K562 (cell line): ENCODE data around the gene H2BK1. TPM values are rescaled to one million over a fixed set of nuclear protein-coding genes. Genes with fewer than 3 reads are reported as not detected.

Source experiments
- ATAC-seq: fragments of 200-7000 bp; cut with Tn5 transposase; 3 replicates; pipeline ENCODE4 v1.9.1; 2020; ENCODE audit warnings: moderate library complexity
- BruUV-seq: library from RNA; stranded (reverse); fragments of 400-500 nt; replicated peaks from 2 replicates; lab custom pipeline; 2021; lab: Mats Ljungman, UMichigan
- CTCF ChIA-PET: fragments of 300-600 bp; formaldehyde crosslinking; extraction: SDS; loops from one replicate; lab custom pipeline; 2021; ENCODE audit warnings: low intra/inter-chr PET ratio; lab: Yijun Ruan, JAX
- POLR2A ChIA-PET: fragments of 300-600, 350-650 bp; sonication (Branson Sonifier 250); formaldehyde crosslinking; extraction: SDS; loops from one replicate; lab custom pipeline; 2021; ENCODE audit warnings: antibody characterized with exemption, inconsistent platforms; lab: Yijun Ruan, JAX
- DNase-seq, 4 experiments: peaks; one replicate each; pipeline versions ENCODE4 v3.0.0 to v3.0.0-alpha.2; 2011 to 2018; ENCODE audit warnings: low spot score in 3 of 4, mixed read lengths in 3 of 4; ENCODE audit errors: extremely low read depth in 1 of 4
- FAIRE-seq: peaks from 2 replicates; lab custom pipeline; 2011; peaks lifted over from hg19 to GRCh38; lab: Jason Lieb, UNC
- H2AFZ ChIP-seq: 2 replicates; pipeline ENCODE4 v1.6.0; 2011; ENCODE audit warnings: low read depth, low read length, control low read depth, inconsistent platforms
- H3K27ac ChIP-seq: fragments of 200-600 bp; 3 replicates; pipeline ENCODE4 v1.8.0; 2011; ENCODE audit warnings: low read depth, mild to moderate bottlenecking, control low read depth, inconsistent platforms, low read length, moderate library complexity, mixed read lengths; ENCODE audit errors: extremely low read depth
- H3K27me3 ChIP-seq, 2 experiments: fragments of 300-600 bp in 1 of 2; 2 replicates in 1 of 2; 3 replicates in 1 of 2; pipeline versions ENCODE4 v1.6.0 to v1.8.0; 2011; ENCODE audit warnings: inconsistent platforms in 2 of 2, low read length in 2 of 2, mild to moderate bottlenecking in 1 of 2, mixed read lengths in 1 of 2, moderate library complexity in 1 of 2; ENCODE audit not compliant: control insufficient read depth in 2 of 2, insufficient read depth in 2 of 2
- H3K36me3 ChIP-seq: fragments of 300-600 bp; 3 replicates; pipeline ENCODE4 v1.8.0; 2011; ENCODE audit warnings: mild to moderate bottlenecking, low read length, inconsistent platforms; ENCODE audit not compliant: control insufficient read depth, insufficient read depth
- H3K4me1 ChIP-seq, 2 experiments: fragments of 200-600 bp in 1 of 2; replicated peaks in 1 of 2; 2 replicates in 1 of 2; 3 replicates in 1 of 2; pipeline versions ENCODE4 v1.5.1 to v1.8.0; 2011; ENCODE audit warnings: inconsistent platforms in 2 of 2, low read length in 2 of 2, mild to moderate bottlenecking in 1 of 2, mixed read lengths in 1 of 2, moderate library complexity in 1 of 2; ENCODE audit not compliant: control insufficient read depth in 2 of 2, insufficient read depth in 2 of 2
- H3K4me2 ChIP-seq: 2 replicates; pipeline ENCODE4 v1.6.1; 2011; ENCODE audit warnings: low read length, control low read depth, inconsistent platforms, mixed read lengths; ENCODE audit not compliant: insufficient read depth
- H3K4me3 ChIP-seq: fragments of 200-600 bp; sonication (generic), shearing (Covaris generic); 2 replicates; pipeline ENCODE4 v1.5.1; 2016; ENCODE audit warnings: control low read depth, inconsistent platforms
- H3K79me2 ChIP-seq: fragments of 200-600 bp; 3 replicates; pipeline ENCODE4 v1.8.0; 2011; ENCODE audit warnings: low read length, inconsistent platforms; ENCODE audit not compliant: control insufficient read depth, insufficient read depth
- H3K9ac ChIP-seq, 2 experiments: 2 replicates each; pipeline versions ENCODE4 v1.6.0 to v1.6.1; 2011; ENCODE audit warnings: low read depth in 2 of 2, low read length in 2 of 2, control low read depth in 1 of 2, inconsistent platforms in 1 of 2, mild to moderate bottlenecking in 1 of 2, mixed read lengths in 1 of 2; ENCODE audit not compliant: insufficient read depth in 1 of 2
- H3K9me1 ChIP-seq: one replicate; pipeline ENCODE4 v1.6.0; 2011; ENCODE audit warnings: inconsistent platforms, mild to moderate bottlenecking, low read length, moderate library complexity; ENCODE audit not compliant: control insufficient read depth, insufficient read depth
- H3K9me3 ChIP-seq: replicated peaks from 2 replicates; pipeline ENCODE4 v1.5.1; 2011; ENCODE audit warnings: low read depth, low read length, inconsistent platforms; ENCODE audit not compliant: control insufficient read depth, insufficient read depth
- H4K20me1 ChIP-seq: replicated peaks from 2 replicates; pipeline ENCODE4 v1.6.1; 2011; ENCODE audit warnings: low read length, inconsistent platforms, mixed read lengths; ENCODE audit not compliant: control insufficient read depth, insufficient read depth
- ARHGAP35 ChIP-seq: fragments of 450-650 bp; IDR thresholded peaks from 2 replicates; pipeline ENCODE4 v1.6.1; 2018; ENCODE audit not compliant: partially characterized antibody
- C11orf30 ChIP-seq: fragments of 450-650 bp; IDR thresholded peaks from 2 replicates; pipeline ENCODE4 v1.6.1; 2016; ENCODE audit warnings: low read depth, mild to moderate bottlenecking
- CREB1 ChIP-seq, 2 experiments: sonication (generic) in 1 of 2; formaldehyde crosslinking in 1 of 2; IDR thresholded peaks; 2 replicates each; pipeline versions ENCODE4 v1.6.1 to v1.8.0; 2012 to 2022; ENCODE audit warnings: inconsistent platforms in 1 of 2, mild to moderate bottlenecking in 1 of 2, missing genetic modification reagents in 1 of 2, moderate library complexity in 1 of 2
- DPF2 ChIP-seq: fragments of 450-650 bp; IDR thresholded peaks from 2 replicates; pipeline ENCODE4 v1.6.1; 2016
- GTF2A2 ChIP-seq: IDR thresholded peaks from 2 replicates; pipeline ENCODE4 v1.6.1; 2016; ENCODE audit warnings: mild to moderate bottlenecking, missing genetic modification characterization, missing compliant biosample characterization
- KDM5B ChIP-seq: fragments of 200-600 bp; sonication (generic); IDR thresholded peaks from 2 replicates; pipeline ENCODE4 v1.6.1; 2012; ENCODE audit warnings: low read depth, mild to moderate bottlenecking, moderate library complexity, low read length, control low read depth, inconsistent platforms; ENCODE audit not compliant: insufficient replicate concordance
- KHSRP ChIP-seq: fragments of 450-650 bp; IDR thresholded peaks from 2 replicates; pipeline ENCODE4 v1.6.1; 2017
- MAFG ChIP-seq: fragments of 450-650 bp; conservative IDR thresholded peaks from 2 replicates; pipeline ENCODE4 v1.6.1; 2016; ENCODE audit warnings: missing genetic modification characterization, missing compliant biosample characterization
- MEF2A ChIP-seq: IDR thresholded peaks from 2 replicates; pipeline ENCODE4 v1.6.1; 2011; ENCODE audit warnings: low read depth, mild to moderate bottlenecking, low read length, moderate library complexity; ENCODE audit not compliant: control insufficient read depth
- PHF8 ChIP-seq: fragments of 200-600 bp; sonication (generic); IDR thresholded peaks from 2 replicates; pipeline ENCODE4 v1.6.1; 2012; ENCODE audit warnings: mixed run types, mild to moderate bottlenecking, inconsistent platforms, low read length, moderate library complexity, borderline replicate concordance
- PTRF ChIP-seq: fragments of 450-650 bp; IDR thresholded peaks from 2 replicates; pipeline ENCODE4 v1.6.1; 2016; ENCODE audit warnings: mild to moderate bottlenecking, missing genetic modification characterization, missing compliant biosample characterization
- SMARCB1 ChIP-seq: IDR thresholded peaks from 2 replicates; pipeline ENCODE4 v1.6.1; 2011; ENCODE audit warnings: improper control_type of control experiment, low read depth; ENCODE audit not compliant: insufficient read length
- STAT5A ChIP-seq: IDR thresholded peaks from 2 replicates; pipeline ENCODE4 v1.6.1; 2012; ENCODE audit warnings: low read length, inconsistent platforms, borderline replicate concordance
- STAT5B ChIP-seq: fragments of 250-450 bp; sonication (Bioruptor Pico); IDR thresholded peaks from 2 replicates; pipeline ENCODE4 v1.8.0; 2021; ENCODE audit warnings: mild to moderate bottlenecking, inconsistent platforms
- TARDBP ChIP-seq: fragments of 450-650 bp; IDR thresholded peaks from 2 replicates; pipeline ENCODE4 v1.6.1; 2016
- THRAP3 ChIP-seq: fragments of 450-650 bp; IDR thresholded peaks from 2 replicates; pipeline ENCODE4 v1.6.1; 2016; ENCODE audit warnings: mild to moderate bottlenecking, inconsistent platforms, borderline replicate concordance
- ZNF143 ChIP-seq: sonication (generic); formaldehyde crosslinking; IDR thresholded peaks from 2 replicates; pipeline ENCODE4 v1.9.0; 2022; ENCODE audit warnings: mild to moderate bottlenecking, missing genetic modification reagents
- ZNF165 ChIP-seq: fragments of 250-450 bp; sonication (Bioruptor Pico); IDR thresholded peaks from 2 replicates; pipeline ENCODE4 v1.4.0; 2020; ENCODE audit warnings: borderline replicate concordance
- ZNF232 ChIP-seq: sonication (generic); formaldehyde crosslinking; IDR thresholded peaks from 2 replicates; pipeline ENCODE4 v1.8.0; 2022; ENCODE audit warnings: mild to moderate bottlenecking, missing genetic modification reagents
- ZNF785 ChIP-seq: fragments of 250-450 bp; sonication (Bioruptor Pico); IDR thresholded peaks from 2 replicates; pipeline ENCODE4 v1.4.0; 2020; ENCODE audit warnings: mild to moderate bottlenecking
- WGBS: fragments of 100-300 bp; shearing (Covaris generic); methylation state at CpG from one replicate; pipeline ENCODE4 v1.1.6; 2016; ENCODE audit warnings: low coverage, mixed read lengths; ENCODE audit not compliant: insufficient coverage; ENCODE audit errors: missing lambda C conversion rate; 5-methylcytosine and 5-hydroxymethylcytosine counted together
- in situ Hi-C: fragments of 300-500 bp; cut with MboI; formaldehyde crosslinking; loops from 4 replicates; pipeline ENCODE4 v1.15.0; 2018; ENCODE audit warnings: inconsistent platforms, mixed read lengths
- intact Hi-C: fragments of 100-400 bp; cut with micrococcal nuclease; formaldehyde crosslinking; loops from 2 replicates; pipeline ENCODE4 v1.14.2; 2022
- polyA plus RNA-seq, 8 experiments: library from polyadenylated mRNA; depleted of rRNA in 4 of 8; stranded (reverse) in 5 of 8; unstranded in 3 of 8; fragments of >200 nt; fragmentation: Nextera tagmentation in 2 of 8; fragmentation: Illumina TruSeq in 1 of 8; extraction: Ambion mirVana in 2 of 8; extraction: Trizol in 1 of 8; gene quantifications; 2 replicates each; pipeline versions ENCODE4 v1.2.1 to v1.2.3, GENCODE V29; 2011 to 2014; ENCODE audit warnings: inconsistent platforms in 1 of 8, missing spikeins in 1 of 8
- total RNA-seq, 7 experiments: library from RNA; depleted of rRNA in 6 of 7; stranded (reverse); fragments of >200 nt in 6 of 7; fragmentation: Illumina TruSeq in 2 of 7; extraction: Trizol in 2 of 7; gene quantifications; 2 replicates each; pipeline versions ENCODE4 v1.2.1 to v1.2.3, GENCODE V29; 2011 to 2021; ENCODE audit warnings: low replicate concordance in 1 of 7
- TF ChIP-seq, protein P1 (sequence below): fragments of 250-450 bp; sonication (Bioruptor Pico); IDR thresholded peaks from 2 replicates; pipeline ENCODE4 v1.4.0; 2020; ENCODE audit warnings: mild to moderate bottlenecking, moderate library complexity, borderline replicate concordance

H2BK1 gene
- total and polyA plus RNA-seq, 9 of the 15 experiments (the other 6 are each of a cell fraction or from before 2014, with no cell fraction given), result not detected

DNA sequence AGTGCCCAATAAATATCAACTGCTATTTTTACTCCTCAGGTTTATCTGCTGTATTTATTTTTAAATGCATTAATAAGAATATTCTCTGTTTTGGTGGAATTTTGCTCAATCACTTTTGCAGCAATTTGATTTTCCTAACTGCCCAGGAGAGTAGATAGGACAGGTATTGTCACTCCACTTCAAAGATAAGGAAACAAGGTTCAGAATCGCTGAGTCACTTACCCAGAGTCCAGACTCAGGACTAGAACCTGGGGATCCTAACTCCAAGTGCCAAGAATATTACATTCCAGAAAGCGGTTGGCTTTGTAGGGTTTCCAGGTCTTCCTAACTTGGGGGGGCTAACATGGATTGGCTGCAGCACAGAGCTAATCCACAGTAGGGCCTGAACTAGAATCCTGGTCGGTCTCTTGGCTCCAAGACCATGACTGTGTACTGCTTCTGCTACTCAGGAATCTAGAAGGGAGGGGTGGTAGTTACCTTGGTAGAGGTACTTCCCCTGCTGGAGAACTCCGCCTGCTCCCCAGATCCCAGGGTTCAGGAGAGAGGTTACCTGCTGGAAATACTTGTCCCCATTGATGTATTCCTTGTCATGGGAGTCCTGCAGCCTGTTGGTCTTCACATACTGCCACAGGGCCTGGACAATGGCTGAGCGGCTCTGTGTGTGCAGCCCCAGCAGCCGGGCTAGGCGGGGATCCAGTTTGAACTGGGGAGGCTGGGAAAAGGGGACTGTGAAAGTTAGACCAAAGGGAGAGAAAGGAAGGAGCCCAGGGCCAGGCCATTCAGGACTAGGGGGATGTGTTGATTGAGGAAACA lies 30.9 kb upstream of the H2BK1 start:
- intact Hi-C loops (loop anchor here (2.0 to 5.0 kb wide), 2 partner anchors 34 to 49 kb away; no protein-coding TSS in a partner anchor), in situ Hi-C loops (no loop called here)
- H3K27ac ChIP-seq, result no peak overlapping the region
- no peaks in the 10 kb centered on the region for H3K79me2 ChIP-seq
- POLR2A ChIA-PET, result interaction anchor here (1.5 to 3.5 kb wide), 3 partner anchors 7 to 20 kb away, joined by 4 to 34 read pairs (median 14); partner anchors contain the start of gene CHPF2
- no TSS peak for BruUV-seq
- no peak overlapping the region for H3K4me2 ChIP-seq
- CTCF ChIA-PET, result no interaction called here
- FAIRE-seq (peak; percentile 71), ATAC-seq (0 out of 3 replicates have a peak, but pooled peaks have one; percentile 4), DNase-seq (peak in 1 of 4 experiments; percentile 51)
- H3K4me1 ChIP-seq, result peaks cover 16 to 44% of the 10 kb centered on the region in 2 experiments; a peak in 4 of 5 replicates
- peaks cover 0 to 10% of the 10 kb centered on the region in 2 experiments; a peak in 1 of 5 replicates for H3K27me3 ChIP-seq
- 50% methylated on average over 7 of the region's 7 CpGs for WGBS
- peaks cover 57% of the 10 kb centered on the region for H4K20me1 ChIP-seq
- H2AFZ ChIP-seq, result no peak overlapping the region
- peak overlapping the region in 1 of 2 experiments; percentile 40; a peak in 1 of 4 replicates for H3K9ac ChIP-seq
- peaks cover 8% of the 10 kb centered on the region for H3K9me1 ChIP-seq
- H3K36me3 ChIP-seq, result peaks cover 22% of the 10 kb centered on the region; the same call in 2 of the 3 replicates
- no peak overlapping the region for H3K4me3 ChIP-seq
- no peaks in the 10 kb centered on the region for H3K9me3 ChIP-seq
- peak; percentile 94 for TF ChIP-seq MAFG (tag)
- no peak for TF ChIP-seq MEF2A
- TF ChIP-seq ARHGAP35, result no peak
- TF ChIP-seq KDM5B, result peak; percentile 32
- no peak for TF ChIP-seq TARDBP
- no peak for TF ChIP-seq PTRF
- TF ChIP-seq, protein P1, sequence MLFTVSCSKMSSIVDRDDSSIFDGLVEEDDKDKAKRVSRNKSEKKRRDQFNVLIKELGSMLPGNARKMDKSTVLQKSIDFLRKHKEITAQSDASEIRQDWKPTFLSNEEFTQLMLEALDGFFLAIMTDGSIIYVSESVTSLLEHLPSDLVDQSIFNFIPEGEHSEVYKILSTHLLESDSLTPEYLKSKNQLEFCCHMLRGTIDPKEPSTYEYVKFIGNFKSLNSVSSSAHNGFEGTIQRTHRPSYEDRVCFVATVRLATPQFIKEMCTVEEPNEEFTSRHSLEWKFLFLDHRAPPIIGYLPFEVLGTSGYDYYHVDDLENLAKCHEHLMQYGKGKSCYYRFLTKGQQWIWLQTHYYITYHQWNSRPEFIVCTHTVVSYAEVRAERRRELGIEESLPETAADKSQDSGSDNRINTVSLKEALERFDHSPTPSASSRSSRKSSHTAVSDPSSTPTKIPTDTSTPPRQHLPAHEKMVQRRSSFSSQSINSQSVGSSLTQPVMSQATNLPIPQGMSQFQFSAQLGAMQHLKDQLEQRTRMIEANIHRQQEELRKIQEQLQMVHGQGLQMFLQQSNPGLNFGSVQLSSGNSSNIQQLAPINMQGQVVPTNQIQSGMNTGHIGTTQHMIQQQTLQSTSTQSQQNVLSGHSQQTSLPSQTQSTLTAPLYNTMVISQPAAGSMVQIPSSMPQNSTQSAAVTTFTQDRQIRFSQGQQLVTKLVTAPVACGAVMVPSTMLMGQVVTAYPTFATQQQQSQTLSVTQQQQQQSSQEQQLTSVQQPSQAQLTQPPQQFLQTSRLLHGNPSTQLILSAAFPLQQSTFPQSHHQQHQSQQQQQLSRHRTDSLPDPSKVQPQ, result no peak
- no peak for TF ChIP-seq STAT5A
- TF ChIP-seq C11orf30, result no peak; the same call in 1 of the 2 replicates
- no peak for TF ChIP-seq ZNF785 (CRISPR knock-in tag)
- TF ChIP-seq ZNF165 (CRISPR knock-in tag), result no peak
- TF ChIP-seq DPF2, result peak; percentile 77; the same call in 1 of the 2 replicates
- TF ChIP-seq SMARCB1, result no peak
- TF ChIP-seq KHSRP, result no peak
- no peak for TF ChIP-seq CREB1 (IDR thresholded peaks at IDR 0.05)
- TF ChIP-seq CREB1 (CRISPR knock-in tag; IDR thresholded peaks at IDR 0.05), result no peak
- TF ChIP-seq THRAP3, result no peak
- TF ChIP-seq STAT5B, result no peak
- no peak for TF ChIP-seq GTF2A2 (tag)
- TF ChIP-seq ZNF143 (CRISPR knock-in tag), result no peak
- no peak for TF ChIP-seq ZNF232
- no peak for TF ChIP-seq PHF8
